ENCODE results near the gene PAFAH2. TPM values are rescaled to one million over a fixed set of nuclear protein-coding genes. Genes with fewer than 3 reads are reported as not detected.

PAFAH2 gene
- polyA plus RNA-seq, 1 of the 3 experiments (the other 2 are of a cell fraction), result 10.8 TPM

DNA sequence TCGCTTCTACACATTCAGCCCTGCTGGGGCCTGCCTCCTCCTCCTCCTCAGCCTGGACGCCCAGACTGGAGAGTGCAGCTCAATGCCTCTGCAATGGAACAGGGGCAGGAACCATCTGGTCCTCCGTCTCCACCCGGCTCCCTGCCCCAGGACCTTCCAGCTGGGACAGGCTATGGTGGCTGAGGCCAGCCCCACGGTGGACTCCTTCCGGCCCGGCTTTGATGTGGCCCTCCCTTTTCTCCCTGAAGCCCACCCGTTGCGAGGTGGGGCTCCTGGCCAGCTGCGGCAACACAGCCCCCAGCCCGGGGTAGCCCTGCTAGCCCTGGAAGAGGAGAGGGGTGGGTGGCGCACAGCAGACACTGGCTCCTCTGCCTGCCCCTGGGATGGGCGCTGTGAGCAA is 25.1 kb upstream of the PAFAH2 start:
- Histone ChIP-seq H3K9ac (no peak overlapping the region), H2AFZ (ENCODE audit: low read depth) (no peak overlapping the region), H3K9me3 (no peaks in the 10 kb centered on the region), H3K27me3 (ENCODE audit: insufficient read depth) (no peaks in the 10 kb centered on the region), H4K20me1 (ENCODE audit: insufficient read depth) (no peaks in the 10 kb centered on the region), H3K4me1 (ENCODE audit: control insufficient read depth in 1 of 2, insufficient read depth in 2 of 2, low read depth in 1 of 2, low read length in 1 of 2) (peaks cover 0 to 34% of the 10 kb centered on the region in 2 experiments; a peak in 1 of 4 replicates), H3F3A (replicated peaks; ENCODE audit: insufficient read depth) (no peaks in the 10 kb centered on the region), H3K36me3 (replicated peaks in 1 of 2; ENCODE audit: control insufficient read depth in 1 of 2, insufficient read depth in 2 of 2, low read length in 1 of 2) (no peaks in the 10 kb centered on the region), H3K79me2 (ENCODE audit: insufficient read depth) (no peaks in the 10 kb centered on the region), H3K4me3 (ENCODE audit: low read depth in 2 of 2, low read length in 1 of 2) (no peak overlapping the region), H3K27ac (ENCODE audit: low read depth in 2 of 2, low read length in 1 of 2) (peak overlapping the region in 1 of 2 experiments; percentile 95; a peak in 2 of 4 replicates), H3K4me2 (peak overlapping the region; percentile 71; the same call in 1 of the 2 replicates), H3K9me2 (no peaks in the 10 kb centered on the region)
- ChIA-PET POLR2A (no interaction called here), CTCF (interaction anchor here (0.9 to 2.8 kb wide), 2 partner anchors 12 to 13 kb away, joined by 3 to 12 read pairs; no protein-coding TSS in a partner anchor)
- 89% methylated on average over 7 of the region's 13 CpGs for WGBS (ENCODE audit: low lambda C conversion rate)
- TF ChIP-seq FOXM1 (IDR thresholded peaks at IDR 0.05; ENCODE audit: low read depth) (no peak), RAD21 (IDR thresholded peaks at IDR 0.05; ENCODE audit: low read length) (no peak), REST (IDR thresholded peaks at IDR 0.05; ENCODE audit: low read depth, low read length) (no peak), GABPA (IDR thresholded peaks at IDR 0.05; ENCODE audit: low read depth) (no peak), FOXJ3 (CRISPR knock-in tag; IDR thresholded peaks at IDR 0.05) (no peak), GATA2 (CRISPR knock-in tag; IDR thresholded peaks at IDR 0.05) (no peak), YY1 (IDR thresholded peaks at IDR 0.05; ENCODE audit: low read depth) (no peak), EZH2phosphoT487 (IDR thresholded peaks at IDR 0.05; ENCODE audit: borderline replicate concordance, low read depth) (no peak), JUND (IDR thresholded peaks at IDR 0.05) (no peak), MEF2A (IDR thresholded peaks at IDR 0.05; ENCODE audit: borderline replicate concordance, low read depth) (no peak), NRF1 (IDR thresholded peaks at IDR 0.05; ENCODE audit: low read depth, low read length) (no peak), FOSL2 (IDR thresholded peaks at IDR 0.05; ENCODE audit: borderline replicate concordance, low read depth) (no peak), POLR2AphosphoS5 (IDR thresholded peaks at IDR 0.05; ENCODE audit: low read depth, low read length) (no peak), CHD2 (IDR thresholded peaks at IDR 0.05; ENCODE audit: low read length, partially characterized antibody) (no peak), NFIC (IDR thresholded peaks at IDR 0.05; ENCODE audit: borderline replicate concordance) (no peak)
- TF ChIP-seq, protein P1, sequence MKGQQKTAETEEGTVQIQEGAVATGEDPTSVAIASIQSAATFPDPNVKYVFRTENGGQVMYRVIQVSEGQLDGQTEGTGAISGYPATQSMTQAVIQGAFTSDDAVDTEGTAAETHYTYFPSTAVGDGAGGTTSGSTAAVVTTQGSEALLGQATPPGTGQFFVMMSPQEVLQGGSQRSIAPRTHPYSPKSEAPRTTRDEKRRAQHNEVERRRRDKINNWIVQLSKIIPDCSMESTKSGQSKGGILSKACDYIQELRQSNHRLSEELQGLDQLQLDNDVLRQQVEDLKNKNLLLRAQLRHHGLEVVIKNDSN (IDR thresholded peaks at IDR 0.05; ENCODE audit: borderline replicate concordance, low read depth), result no peak
- TF ChIP-seq, protein P2, sequence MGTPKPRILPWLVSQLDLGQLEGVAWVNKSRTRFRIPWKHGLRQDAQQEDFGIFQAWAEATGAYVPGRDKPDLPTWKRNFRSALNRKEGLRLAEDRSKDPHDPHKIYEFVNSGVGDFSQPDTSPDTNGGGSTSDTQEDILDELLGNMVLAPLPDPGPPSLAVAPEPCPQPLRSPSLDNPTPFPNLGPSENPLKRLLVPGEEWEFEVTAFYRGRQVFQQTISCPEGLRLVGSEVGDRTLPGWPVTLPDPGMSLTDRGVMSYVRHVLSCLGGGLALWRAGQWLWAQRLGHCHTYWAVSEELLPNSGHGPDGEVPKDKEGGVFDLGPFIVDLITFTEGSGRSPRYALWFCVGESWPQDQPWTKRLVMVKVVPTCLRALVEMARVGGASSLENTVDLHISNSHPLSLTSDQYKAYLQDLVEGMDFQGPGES (IDR thresholded peaks at IDR 0.05; ENCODE audit: low read depth, low read length), result no peak
- TF ChIP-seq, protein P3, sequence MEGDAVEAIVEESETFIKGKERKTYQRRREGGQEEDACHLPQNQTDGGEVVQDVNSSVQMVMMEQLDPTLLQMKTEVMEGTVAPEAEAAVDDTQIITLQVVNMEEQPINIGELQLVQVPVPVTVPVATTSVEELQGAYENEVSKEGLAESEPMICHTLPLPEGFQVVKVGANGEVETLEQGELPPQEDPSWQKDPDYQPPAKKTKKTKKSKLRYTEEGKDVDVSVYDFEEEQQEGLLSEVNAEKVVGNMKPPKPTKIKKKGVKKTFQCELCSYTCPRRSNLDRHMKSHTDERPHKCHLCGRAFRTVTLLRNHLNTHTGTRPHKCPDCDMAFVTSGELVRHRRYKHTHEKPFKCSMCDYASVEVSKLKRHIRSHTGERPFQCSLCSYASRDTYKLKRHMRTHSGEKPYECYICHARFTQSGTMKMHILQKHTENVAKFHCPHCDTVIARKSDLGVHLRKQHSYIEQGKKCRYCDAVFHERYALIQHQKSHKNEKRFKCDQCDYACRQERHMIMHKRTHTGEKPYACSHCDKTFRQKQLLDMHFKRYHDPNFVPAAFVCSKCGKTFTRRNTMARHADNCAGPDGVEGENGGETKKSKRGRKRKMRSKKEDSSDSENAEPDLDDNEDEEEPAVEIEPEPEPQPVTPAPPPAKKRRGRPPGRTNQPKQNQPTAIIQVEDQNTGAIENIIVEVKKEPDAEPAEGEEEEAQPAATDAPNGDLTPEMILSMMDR (IDR thresholded peaks at IDR 0.05), result no peak
- TF ChIP-seq, protein P4, sequence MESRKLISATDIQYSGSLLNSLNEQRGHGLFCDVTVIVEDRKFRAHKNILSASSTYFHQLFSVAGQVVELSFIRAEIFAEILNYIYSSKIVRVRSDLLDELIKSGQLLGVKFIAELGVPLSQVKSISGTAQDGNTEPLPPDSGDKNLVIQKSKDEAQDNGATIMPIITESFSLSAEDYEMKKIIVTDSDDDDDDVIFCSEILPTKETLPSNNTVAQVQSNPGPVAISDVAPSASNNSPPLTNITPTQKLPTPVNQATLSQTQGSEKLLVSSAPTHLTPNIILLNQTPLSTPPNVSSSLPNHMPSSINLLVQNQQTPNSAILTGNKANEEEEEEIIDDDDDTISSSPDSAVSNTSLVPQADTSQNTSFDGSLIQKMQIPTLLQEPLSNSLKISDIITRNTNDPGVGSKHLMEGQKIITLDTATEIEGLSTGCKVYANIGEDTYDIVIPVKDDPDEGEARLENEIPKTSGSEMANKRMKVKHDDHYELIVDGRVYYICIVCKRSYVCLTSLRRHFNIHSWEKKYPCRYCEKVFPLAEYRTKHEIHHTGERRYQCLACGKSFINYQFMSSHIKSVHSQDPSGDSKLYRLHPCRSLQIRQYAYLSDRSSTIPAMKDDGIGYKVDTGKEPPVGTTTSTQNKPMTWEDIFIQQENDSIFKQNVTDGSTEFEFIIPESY (IDR thresholded peaks at IDR 0.05; ENCODE audit: borderline replicate concordance, low read depth), result no peak
- no peak for DNase-seq

All from SK-N-SH (cell line).